G401 (cell line): ENCODE data around the gene TSPOAP1. TPM values are rescaled to one million over a fixed set of nuclear protein-coding genes. Genes with fewer than 3 reads are reported as not detected.
A peak's percentile ranks its signal among the peaks of the same experiment; 100 is the strongest.
"Not testable (repeated sequence)": the region's sequence is repeated elsewhere in the genome, so short reads cannot be mapped to it uniquely, and the experiment has no call there.

ENCODE experiments used
- DNase-seq: peaks from one replicate; pipeline ENCODE4 v3.0.0-alpha.2; 2015; ENCODE audit warnings: low spot score
- in situ Hi-C: cut with HindIII; loops from 2 replicates; pipeline ENCODE4 v1.10.0; 2016; ENCODE audit warnings: low sequenced_read_pairs, mixed read lengths
- total RNA-seq: library from RNA; depleted of rRNA; stranded (reverse); fragments of >200 nt; shearing (Covaris generic); gene quantifications from 2 replicates; pipeline ENCODE4 v1.2.3, GENCODE V29; 2014

The TSPOAP1 gene
- total RNA-seq, 1 experiment from 2014 or later: not detected

GRCh38 chr17:58341861-58342475, 13.4 kb upstream of the TSPOAP1 start:
- in situ Hi-C loops: no loop called here
- DNase-seq: no peak

GRCh38 chr17:58341136-58341860, 12.7 kb upstream of the TSPOAP1 start:
- in situ Hi-C loops, DNase-seq: not testable (repeated sequence)

GRCh38 chr17:58340405-58340876, 11.8 kb upstream of the TSPOAP1 start:
- in situ Hi-C loops: no loop called here
- no peak for DNase-seq

- no peak for DNase-seq
- in situ Hi-C loops: no loop called here
These were observed 11.3 kb upstream of the TSPOAP1 start for GRCh38 chr17:58339755-58340404.

GRCh38 chr17:58338841-58339754, 10.5 kb upstream of the TSPOAP1 start:
- DNase-seq: no peak
- in situ Hi-C loops: no loop called here

- no peak for DNase-seq
- in situ Hi-C loops: no loop called here
These were observed 9.9 kb upstream of the TSPOAP1 start for GRCh38 chr17:58338454-58338840.

GRCh38 chr17:58337600-58338453, 9.2 kb upstream of the TSPOAP1 start:
- in situ Hi-C loops: no loop called here
- peak; percentile 9 for DNase-seq

- in situ Hi-C loops: no loop called here
- no peak for DNase-seq
These were observed 8.6 kb upstream of the TSPOAP1 start for GRCh38 chr17:58337210-58337599.

- DNase-seq: no peak
- in situ Hi-C loops: no loop called here
These were observed 8.0 kb upstream of the TSPOAP1 start for GRCh38 chr17:58336456-58337209.

- no peak for DNase-seq
- in situ Hi-C loops: no loop called here
These were observed 7.3 kb upstream of the TSPOAP1 start for GRCh38 chr17:58335779-58336455.

- in situ Hi-C loops: no loop called here
- DNase-seq: no peak
These were observed 6.6 kb upstream of the TSPOAP1 start for GRCh38 chr17:58335061-58335731.

- no peak for DNase-seq
- in situ Hi-C loops: no loop called here
These were observed 6.1 kb upstream of the TSPOAP1 start for GRCh38 chr17:58334661-58335060.

GRCh38 chr17:58334256-58334655, 5.7 kb upstream of the TSPOAP1 start:
- DNase-seq: no peak
- in situ Hi-C loops: no loop called here

- in situ Hi-C loops: no loop called here
- no peak for DNase-seq
These were observed 5.2 kb upstream of the TSPOAP1 start for GRCh38 chr17:58333736-58334207.

GRCh38 chr17:58332778-58333735, 4.5 kb upstream of the TSPOAP1 start:
- in situ Hi-C loops: no loop called here
- DNase-seq: no peak
